CD4-positive, alpha-beta T cell treated with Interleukin-17A for 4 hours (primary cell): Measurements from ENCODE around the gene B4GAT1.
"Not testable (repeated sequence)": the region's sequence is repeated elsewhere in the genome, so short reads cannot be mapped to it uniquely, and the experiment has no call there.

ENCODE experiments used
- DNase-seq: peaks from one replicate; pipeline ENCODE4 v3.0.0-alpha.2; 2020; ENCODE audit warnings: mixed read lengths

The B4GAT1 gene

GRCh38 chr11:66321606-66322005 is 25.8 kb downstream of the B4GAT1 start:
- DNase-seq = no peak

- DNase-seq = not testable (repeated sequence)
Measured at GRCh38 chr11:66320748-66321147, 26.7 kb downstream of the B4GAT1 start.

GRCh38 chr11:66320289-66320688 is 27.1 kb downstream of the B4GAT1 start:
- not testable (repeated sequence) for DNase-seq

- no peak for DNase-seq
Measured at GRCh38 chr11:66318600-66318970, 28.8 kb downstream of the B4GAT1 start.

GRCh38 chr11:66317723-66318599 is 29.5 kb downstream of the B4GAT1 start:
- DNase-seq = peak; percentile 72

GRCh38 chr11:66317322-66317722 is 30.1 kb downstream of the B4GAT1 start:
- DNase-seq = peak; percentile 58

- DNase-seq = peak; percentile 45
Measured at GRCh38 chr11:66316849-66317251, 30.6 kb downstream of the B4GAT1 start, which contains the start of gene CD248. CD248 (minus strand) TSS chr11:66317044; CDS start chr11:66317027, 17 bp downstream.

- DNase-seq = no peak
Measured at GRCh38 chr11:66315921-66316811, 31.3 kb downstream of the B4GAT1 start.

- no peak for DNase-seq
Measured at GRCh38 chr11:66315498-66315885, 31.9 kb downstream of the B4GAT1 start.

GRCh38 chr11:66314561-66315497 is 32.6 kb downstream of the B4GAT1 start:
- no peak for DNase-seq

- no peak for DNase-seq
Measured at GRCh38 chr11:66314186-66314501, 33.3 kb downstream of the B4GAT1 start.

GRCh38 chr11:66313321-66314185 is 33.9 kb downstream of the B4GAT1 start:
- DNase-seq = no peak

GRCh38 chr11:66312549-66313320 is 34.7 kb downstream of the B4GAT1 start:
- DNase-seq = peak; percentile 100

GRCh38 chr11:66311965-66312548 is 35.4 kb downstream of the B4GAT1 start:
- peak; percentile 99 for DNase-seq

GRCh38 chr11:66311470-66311964 is 35.9 kb downstream of the B4GAT1 start:
- DNase-seq = no peak

- not testable (repeated sequence) for DNase-seq
Measured at GRCh38 chr11:66310803-66311440, 36.5 kb downstream of the B4GAT1 start.

GRCh38 chr11:66310324-66310723 is 37.1 kb downstream of the B4GAT1 start:
- DNase-seq = no peak

GRCh38 chr11:66309475-66309874 is 38.0 kb downstream of the B4GAT1 start:
- no peak for DNase-seq

- no peak for DNase-seq
Measured at GRCh38 chr11:66302656-66303055, 44.8 kb downstream of the B4GAT1 start.

GRCh38 chr11:66299186-66299585 is 48.2 kb downstream of the B4GAT1 start:
- DNase-seq = no peak
